Measurements from ENCODE around the gene DNER. TPM values are rescaled to one million over a fixed set of nuclear protein-coding genes. Genes with fewer than 3 reads are reported as not detected.

DNER gene
- total and polyA plus RNA-seq, 10 of the 15 experiments (the other 5 are each of a cell fraction or from before 2014, with no cell fraction given) = 0.04 to 0.08 (median 0.07) TPM; not detected in 7

- TF ChIP-seq CUX1 (IDR thresholded peaks at IDR 0.05; ENCODE audit: insufficient replicate concordance, low read depth, low read length) (no peak), SMARCA5 (IDR thresholded peaks at IDR 0.05) (no peak), BCLAF1 (IDR thresholded peaks at IDR 0.05) (no peak)
These were observed 3.7 kb upstream of the DNER start (continued) for GRCh38 chr2:229718057-229718456.
